ENCODE results near the gene ZNF385B. TPM values are rescaled to one million over a fixed set of nuclear protein-coding genes. Genes with fewer than 3 reads are reported as not detected.

The ZNF385B gene
- total RNA-seq, 5 donors from 2014 or later (not counting 1 experiment from before 2014, with no cell fraction given) = 0.12 TPM; not detected in 4

GRCh38 chr2:179724403-179724802 is 137.0 kb downstream of the ZNF385B start:
- no peak overlapping the region for H3K27ac Mint-ChIP-seq
- no peak overlapping the region for H3K4me3 Mint-ChIP-seq
- no peak overlapping the region for H3K4me3 ChIP-seq (ENCODE audit: control insufficient read depth in 1 of 2, extremely low read depth in 1 of 2, low read length in 1 of 2)
- DNase-seq (no peak), ATAC-seq (replicated peaks in 1 of 4) (no peak)
- H3K36me3 ChIP-seq (ENCODE audit: control insufficient read depth in 2 of 2, extremely low read depth in 1 of 2, insufficient read depth in 1 of 2, low read length in 1 of 2) = no peaks in the 10 kb centered on the region
- ChIA-PET POLR2A (no interaction called here), CTCF (no interaction called here)
- H3K9me3 Mint-ChIP-seq = no peaks in the 10 kb centered on the region
- peaks cover 0 to under 1% of the 10 kb centered on the region in 2 donors for H3K27me3 Mint-ChIP-seq
- no peaks in the 10 kb centered on the region for H3K27me3 ChIP-seq (replicated peaks in 1 of 2; ENCODE audit: control insufficient read depth in 2 of 2, extremely low read depth in 1 of 2, insufficient read depth in 2 of 2, low read length in 1 of 2)
- H3K4me1 ChIP-seq (ENCODE audit: control insufficient read depth in 1 of 2, extremely low read depth in 1 of 2, insufficient read depth in 2 of 2, low read length in 2 of 2) = no peaks in the 10 kb centered on the region
- no peaks in the 10 kb centered on the region for H3K9me3 ChIP-seq
- no peaks in the 10 kb centered on the region for H3K4me1 Mint-ChIP-seq
- no peaks in the 10 kb centered on the region for H3K36me3 Mint-ChIP-seq
- H3K27ac ChIP-seq (ENCODE audit: low read length) = no peak overlapping the region

- no peak for ATAC-seq (replicated peaks in 1 of 4)
- Mint-ChIP-seq H3K9me3 (no peaks in the 10 kb centered on the region), H3K27me3 (peaks cover 3 to 5% of the 10 kb centered on the region in 2 donors), H3K27ac (no peak overlapping the region), H3K4me1 (no peaks in the 10 kb centered on the region), H3K4me3 (no peak overlapping the region), H3K36me3 (no peaks in the 10 kb centered on the region)
- POLR2A ChIA-PET = no interaction called here
- H3K36me3 ChIP-seq (ENCODE audit: control insufficient read depth in 2 of 2, extremely low read depth in 1 of 2, insufficient read depth in 1 of 2, low read length in 1 of 2) = no peaks in the 10 kb centered on the region
- CTCF ChIA-PET = no interaction called here
- no peaks in the 10 kb centered on the region for H3K27me3 ChIP-seq (replicated peaks in 1 of 2; ENCODE audit: control insufficient read depth in 2 of 2, extremely low read depth in 1 of 2, insufficient read depth in 2 of 2, low read length in 1 of 2)
- no peak overlapping the region for H3K4me3 ChIP-seq (ENCODE audit: control insufficient read depth in 1 of 2, extremely low read depth in 1 of 2, low read length in 1 of 2)
- no peak overlapping the region for H3K27ac ChIP-seq (ENCODE audit: low read length)
- no peak for DNase-seq
- no peaks in the 10 kb centered on the region for H3K9me3 ChIP-seq
- no peaks in the 10 kb centered on the region for H3K4me1 ChIP-seq (ENCODE audit: control insufficient read depth in 1 of 2, extremely low read depth in 1 of 2, insufficient read depth in 2 of 2, low read length in 2 of 2)
Measured at GRCh38 chr2:179720173-179720772, 141.1 kb downstream of the ZNF385B start.

GRCh38 chr2:179715871-179716270 is 145.5 kb downstream of the ZNF385B start:
- no peaks in the 10 kb centered on the region for H3K27me3 ChIP-seq (replicated peaks in 1 of 2; ENCODE audit: control insufficient read depth in 2 of 2, extremely low read depth in 1 of 2, insufficient read depth in 2 of 2, low read length in 1 of 2)
- no peaks in the 10 kb centered on the region for H3K36me3 Mint-ChIP-seq
- no peak overlapping the region for H3K27ac Mint-ChIP-seq
- CTCF ChIA-PET = no interaction called here
- ATAC-seq (replicated peaks in 1 of 4) (no peak), DNase-seq (no peak)
- POLR2A ChIA-PET = no interaction called here
- no peak overlapping the region for H3K27ac ChIP-seq (ENCODE audit: low read length)
- no peaks in the 10 kb centered on the region for H3K4me1 ChIP-seq (ENCODE audit: control insufficient read depth in 1 of 2, extremely low read depth in 1 of 2, insufficient read depth in 2 of 2, low read length in 2 of 2)
- H3K4me3 ChIP-seq (ENCODE audit: control insufficient read depth in 1 of 2, extremely low read depth in 1 of 2, low read length in 1 of 2) = no peak overlapping the region
- no peaks in the 10 kb centered on the region for H3K9me3 ChIP-seq
- H3K4me1 Mint-ChIP-seq = no peaks in the 10 kb centered on the region
- peaks cover 6 to 15% of the 10 kb centered on the region in 2 donors for H3K27me3 Mint-ChIP-seq
- WGBS (ENCODE audit: insufficient coverage) = no CpG with 5 or more reads among the region's 1 CpG
- H3K9me3 Mint-ChIP-seq = no peaks in the 10 kb centered on the region
- no peak overlapping the region for H3K4me3 Mint-ChIP-seq
- H3K36me3 ChIP-seq (ENCODE audit: control insufficient read depth in 2 of 2, extremely low read depth in 1 of 2, insufficient read depth in 1 of 2, low read length in 1 of 2) = no peaks in the 10 kb centered on the region

GRCh38 chr2:179715196-179715595 is 146.2 kb downstream of the ZNF385B start:
- ATAC-seq (replicated peaks in 1 of 4) (no peak), DNase-seq (no peak)
- H3K27me3 Mint-ChIP-seq = peaks cover 6 to 20% of the 10 kb centered on the region in 2 donors
- no peak overlapping the region for H3K27ac Mint-ChIP-seq
- Histone ChIP-seq H3K27ac (ENCODE audit: low read length) (no peak overlapping the region), H3K36me3 (ENCODE audit: control insufficient read depth in 2 of 2, extremely low read depth in 1 of 2, insufficient read depth in 1 of 2, low read length in 1 of 2) (no peaks in the 10 kb centered on the region), H3K4me1 (ENCODE audit: control insufficient read depth in 1 of 2, extremely low read depth in 1 of 2, insufficient read depth in 2 of 2, low read length in 2 of 2) (no peaks in the 10 kb centered on the region), H3K9me3 (no peaks in the 10 kb centered on the region), H3K27me3 (replicated peaks in 1 of 2; ENCODE audit: control insufficient read depth in 2 of 2, extremely low read depth in 1 of 2, insufficient read depth in 2 of 2, low read length in 1 of 2) (no peaks in the 10 kb centered on the region), H3K4me3 (ENCODE audit: control insufficient read depth in 1 of 2, extremely low read depth in 1 of 2, low read length in 1 of 2) (no peak overlapping the region)
- no peak overlapping the region for H3K4me3 Mint-ChIP-seq
- WGBS (ENCODE audit: insufficient coverage) = no CpG with 5 or more reads among the region's 1 CpG
- no peaks in the 10 kb centered on the region for H3K36me3 Mint-ChIP-seq
- H3K4me1 Mint-ChIP-seq = no peaks in the 10 kb centered on the region
- H3K9me3 Mint-ChIP-seq = peaks cover 0 to 5% (median 0%) of the 10 kb centered on the region in 3 donors
- POLR2A ChIA-PET = no interaction called here
- CTCF ChIA-PET = no interaction called here

GRCh38 chr2:179712825-179713224 is 148.6 kb downstream of the ZNF385B start:
- DNase-seq (no peak), ATAC-seq (replicated peaks in 1 of 4) (no peak)
- ChIA-PET CTCF (no interaction called here), POLR2A (no interaction called here)
- H3K9me3 Mint-ChIP-seq = peaks cover 0 to 7% (median 0%) of the 10 kb centered on the region in 3 donors
- no peak overlapping the region for H3K27ac ChIP-seq (ENCODE audit: low read length)
- no peaks in the 10 kb centered on the region for H3K4me1 ChIP-seq (ENCODE audit: control insufficient read depth in 1 of 2, extremely low read depth in 1 of 2, insufficient read depth in 2 of 2, low read length in 2 of 2)
- no peaks in the 10 kb centered on the region for H3K36me3 ChIP-seq (ENCODE audit: control insufficient read depth in 2 of 2, extremely low read depth in 1 of 2, insufficient read depth in 1 of 2, low read length in 1 of 2)
- no peaks in the 10 kb centered on the region for H3K36me3 Mint-ChIP-seq
- H3K9me3 ChIP-seq = no peaks in the 10 kb centered on the region
- H3K4me3 ChIP-seq (ENCODE audit: control insufficient read depth in 1 of 2, extremely low read depth in 1 of 2, low read length in 1 of 2) = no peak overlapping the region
- H3K27me3 Mint-ChIP-seq = peaks cover 4 to 15% of the 10 kb centered on the region in 2 donors
- H3K27me3 ChIP-seq (replicated peaks in 1 of 2; ENCODE audit: control insufficient read depth in 2 of 2, extremely low read depth in 1 of 2, insufficient read depth in 2 of 2, low read length in 1 of 2) = no peaks in the 10 kb centered on the region
- no peak overlapping the region for H3K27ac Mint-ChIP-seq
- H3K4me3 Mint-ChIP-seq = no peak overlapping the region
- H3K4me1 Mint-ChIP-seq = no peaks in the 10 kb centered on the region
- WGBS (ENCODE audit: insufficient coverage) = 40% methylated on average over 1 of the region's 4 CpGs

GRCh38 chr2:179711375-179711774 is 150.0 kb downstream of the ZNF385B start:
- no peaks in the 10 kb centered on the region for H3K36me3 Mint-ChIP-seq
- no peak overlapping the region for H3K4me3 Mint-ChIP-seq
- ATAC-seq (replicated peaks in 1 of 4) (no peak), DNase-seq (no peak)
- H3K27me3 ChIP-seq (replicated peaks in 1 of 2; ENCODE audit: control insufficient read depth in 2 of 2, extremely low read depth in 1 of 2, insufficient read depth in 2 of 2, low read length in 1 of 2) = no peaks in the 10 kb centered on the region
- peaks cover 0 to 7% (median 0%) of the 10 kb centered on the region in 3 donors for H3K9me3 Mint-ChIP-seq
- no peaks in the 10 kb centered on the region for H3K36me3 ChIP-seq (ENCODE audit: control insufficient read depth in 2 of 2, extremely low read depth in 1 of 2, insufficient read depth in 1 of 2, low read length in 1 of 2)
- no peaks in the 10 kb centered on the region for H3K4me1 Mint-ChIP-seq
- no peak overlapping the region for H3K4me3 ChIP-seq (ENCODE audit: control insufficient read depth in 1 of 2, extremely low read depth in 1 of 2, low read length in 1 of 2)
- no peak overlapping the region for H3K27ac Mint-ChIP-seq
- no peaks in the 10 kb centered on the region for H3K9me3 ChIP-seq
- H3K27ac ChIP-seq (ENCODE audit: low read length) = no peak overlapping the region
- WGBS (ENCODE audit: insufficient coverage) = no CpG with 5 or more reads among the region's 4 CpGs
- CTCF ChIA-PET = no interaction called here
- no peaks in the 10 kb centered on the region for H3K4me1 ChIP-seq (ENCODE audit: control insufficient read depth in 1 of 2, extremely low read depth in 1 of 2, insufficient read depth in 2 of 2, low read length in 2 of 2)
- H3K27me3 Mint-ChIP-seq = peaks cover 4 to 15% of the 10 kb centered on the region in 2 donors
- POLR2A ChIA-PET = no interaction called here

- Histone ChIP-seq H3K36me3 (ENCODE audit: control insufficient read depth in 2 of 2, extremely low read depth in 1 of 2, insufficient read depth in 1 of 2, low read length in 1 of 2) (no peaks in the 10 kb centered on the region), H3K4me3 (ENCODE audit: control insufficient read depth in 1 of 2, extremely low read depth in 1 of 2, low read length in 1 of 2) (no peak overlapping the region), H3K27me3 (replicated peaks in 1 of 2; ENCODE audit: control insufficient read depth in 2 of 2, extremely low read depth in 1 of 2, insufficient read depth in 2 of 2, low read length in 1 of 2) (no peaks in the 10 kb centered on the region), H3K27ac (ENCODE audit: low read length) (no peak overlapping the region), H3K9me3 (no peaks in the 10 kb centered on the region), H3K4me1 (ENCODE audit: control insufficient read depth in 1 of 2, extremely low read depth in 1 of 2, insufficient read depth in 2 of 2, low read length in 2 of 2) (no peaks in the 10 kb centered on the region)
- H3K4me1 Mint-ChIP-seq = no peaks in the 10 kb centered on the region
- H3K4me3 Mint-ChIP-seq = no peak overlapping the region
- no peaks in the 10 kb centered on the region for H3K36me3 Mint-ChIP-seq
- no peak for ATAC-seq (replicated peaks in 1 of 4)
- H3K27me3 Mint-ChIP-seq = peaks cover 0 to 1% of the 10 kb centered on the region in 2 donors
- CTCF ChIA-PET = no interaction called here
- DNase-seq = no peak
- no CpG with 5 or more reads among the region's 1 CpG for WGBS (ENCODE audit: insufficient coverage)
- POLR2A ChIA-PET = no interaction called here
- peaks cover 0 to 3% (median 0%) of the 10 kb centered on the region in 3 donors for H3K9me3 Mint-ChIP-seq
- no peak overlapping the region for H3K27ac Mint-ChIP-seq
Measured at GRCh38 chr2:179703702-179704101, 157.7 kb downstream of the ZNF385B start.

All from T-cell (primary cell).